RWPE1 (cell line): Measurements from ENCODE around the gene TENT4B.

Experiments
- CTCF ChIA-PET: fragments of 350-600 bp; sonication (Branson Sonifier 250); formaldehyde crosslinking; extraction: SDS; loops from one replicate; lab custom pipeline; 2021; lab: Yijun Ruan, JAX
- POLR2A ChIA-PET: fragments of 400-600 bp; formaldehyde crosslinking; extraction: SDS; loops from one replicate; lab custom pipeline; 2020; ENCODE audit warnings: antibody characterized with exemption; ENCODE audit not compliant: low non-redundant PET; lab: Yijun Ruan, JAX
- DNase-seq: peaks from one replicate; pipeline ENCODE4 v3.0.0; 2012; ENCODE audit warnings: low spot score
- H3K27ac ChIP-seq: fragments of 450-650 bp; 2 replicates; pipeline ENCODE4 v1.5.1; 2017
- TF ChIP-seq, protein P1 (sequence below): fragments of 450-650 bp; conservative IDR thresholded peaks from 2 replicates; pipeline ENCODE4 v1.5.1; 2017; ENCODE audit warnings: low read depth, mild to moderate bottlenecking

TENT4B gene

DNA sequence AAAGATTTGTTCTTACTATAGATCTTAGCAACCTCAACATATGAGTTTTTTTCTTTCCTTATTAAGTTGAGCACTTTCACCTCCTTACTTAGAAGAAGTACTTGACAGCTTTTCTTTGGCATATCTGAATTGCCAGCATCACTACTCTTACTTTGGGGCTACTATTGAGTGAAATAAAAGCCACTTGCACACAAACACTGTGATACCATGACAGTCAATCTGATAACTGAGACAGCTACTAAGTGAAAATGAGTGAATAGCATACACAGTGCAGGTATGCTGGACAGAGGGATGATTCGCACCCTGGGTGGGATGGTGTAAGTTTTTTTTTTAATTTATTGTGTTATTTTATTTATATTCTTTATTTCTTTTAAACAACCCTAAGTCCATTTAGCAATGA lies 13.5 kb upstream of the TENT4B start:
- no peak overlapping the region for H3K27ac ChIP-seq
- CTCF ChIA-PET, result interaction anchor here (1.1 kb wide), 1 partner anchor 11 kb away, joined by 3 read pairs; no protein-coding TSS in a partner anchor
- TF ChIP-seq, protein P1, sequence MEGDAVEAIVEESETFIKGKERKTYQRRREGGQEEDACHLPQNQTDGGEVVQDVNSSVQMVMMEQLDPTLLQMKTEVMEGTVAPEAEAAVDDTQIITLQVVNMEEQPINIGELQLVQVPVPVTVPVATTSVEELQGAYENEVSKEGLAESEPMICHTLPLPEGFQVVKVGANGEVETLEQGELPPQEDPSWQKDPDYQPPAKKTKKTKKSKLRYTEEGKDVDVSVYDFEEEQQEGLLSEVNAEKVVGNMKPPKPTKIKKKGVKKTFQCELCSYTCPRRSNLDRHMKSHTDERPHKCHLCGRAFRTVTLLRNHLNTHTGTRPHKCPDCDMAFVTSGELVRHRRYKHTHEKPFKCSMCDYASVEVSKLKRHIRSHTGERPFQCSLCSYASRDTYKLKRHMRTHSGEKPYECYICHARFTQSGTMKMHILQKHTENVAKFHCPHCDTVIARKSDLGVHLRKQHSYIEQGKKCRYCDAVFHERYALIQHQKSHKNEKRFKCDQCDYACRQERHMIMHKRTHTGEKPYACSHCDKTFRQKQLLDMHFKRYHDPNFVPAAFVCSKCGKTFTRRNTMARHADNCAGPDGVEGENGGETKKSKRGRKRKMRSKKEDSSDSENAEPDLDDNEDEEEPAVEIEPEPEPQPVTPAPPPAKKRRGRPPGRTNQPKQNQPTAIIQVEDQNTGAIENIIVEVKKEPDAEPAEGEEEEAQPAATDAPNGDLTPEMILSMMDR, result no peak
- no peak for DNase-seq
- POLR2A ChIA-PET, result no interaction called here

DNA sequence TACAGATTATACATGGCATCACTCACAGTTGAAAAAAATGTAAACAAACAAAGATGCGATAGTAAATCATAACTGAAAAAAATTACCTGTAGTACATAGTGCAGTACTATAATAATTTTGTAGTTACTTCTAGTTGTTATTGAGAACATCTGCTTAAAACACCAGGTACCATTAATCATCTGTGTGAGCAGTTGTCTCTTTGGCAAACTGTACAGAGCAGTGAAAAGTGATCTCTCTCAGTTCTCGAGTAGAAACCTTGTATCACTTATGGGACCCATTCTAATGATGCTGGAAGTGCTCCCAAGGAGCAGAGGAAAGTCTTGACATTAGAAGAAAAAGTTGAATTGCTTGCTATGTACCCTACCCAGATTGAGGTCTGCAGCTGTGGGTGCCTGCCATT lies 8.9 kb upstream of the TENT4B start:
- ChIA-PET CTCF (interaction anchor here (0.6 kb wide), 1 partner anchor 27 kb away, joined by 3 read pairs; no protein-coding TSS in a partner anchor), POLR2A (no interaction called here)
- no peak for DNase-seq
- no peak overlapping the region for H3K27ac ChIP-seq
- TF ChIP-seq, protein P1, result no peak

DNA sequence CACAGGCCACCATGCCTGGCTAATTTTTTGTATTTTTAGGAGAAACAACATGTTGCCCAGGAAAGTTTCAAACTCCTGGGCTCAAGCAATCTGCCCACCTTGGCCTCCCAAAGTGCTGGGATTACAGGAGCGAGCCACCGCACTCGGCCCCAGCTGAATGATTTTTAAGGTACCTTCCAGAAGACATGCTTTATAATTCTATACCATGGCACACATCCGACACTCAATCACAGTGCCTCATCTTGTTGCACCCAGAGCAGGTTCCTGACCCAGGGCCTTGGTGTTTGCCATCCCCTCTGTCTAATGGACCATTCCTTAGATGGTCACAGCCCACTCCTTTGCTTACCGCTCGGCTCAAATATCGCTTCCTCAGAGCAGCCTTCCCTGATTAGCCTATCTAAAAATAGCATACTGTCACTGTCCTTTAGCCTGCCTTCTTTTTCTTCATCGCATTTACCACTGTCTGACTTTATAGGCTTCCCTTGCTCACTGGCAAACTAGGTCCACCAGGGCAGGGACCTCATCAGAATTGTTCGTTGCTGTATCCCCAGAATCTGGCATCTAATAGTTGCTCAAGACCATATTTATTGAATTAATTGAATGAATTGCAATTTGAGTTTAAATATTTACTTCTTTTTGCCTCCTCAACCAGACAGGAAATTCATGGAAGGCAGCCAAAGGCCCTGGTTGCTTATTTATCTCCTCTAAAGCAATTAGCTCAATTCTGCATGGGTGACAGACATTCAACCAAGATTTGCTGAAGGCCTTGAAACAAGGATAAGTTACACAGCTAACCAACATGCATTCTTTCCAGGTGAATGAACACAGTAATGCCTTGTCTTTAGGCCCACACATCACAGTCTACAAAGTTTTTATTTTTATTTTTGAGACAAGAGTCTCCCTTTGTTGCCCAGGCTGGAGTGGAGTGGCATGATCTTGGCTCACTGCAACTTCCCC lies 6.3 kb upstream of the TENT4B start:
- TF ChIP-seq, protein P1, result no peak
- DNase-seq, result no peak
- ChIA-PET CTCF (no interaction called here), POLR2A (no interaction called here)
- H3K27ac ChIP-seq, result no peak overlapping the region

DNA sequence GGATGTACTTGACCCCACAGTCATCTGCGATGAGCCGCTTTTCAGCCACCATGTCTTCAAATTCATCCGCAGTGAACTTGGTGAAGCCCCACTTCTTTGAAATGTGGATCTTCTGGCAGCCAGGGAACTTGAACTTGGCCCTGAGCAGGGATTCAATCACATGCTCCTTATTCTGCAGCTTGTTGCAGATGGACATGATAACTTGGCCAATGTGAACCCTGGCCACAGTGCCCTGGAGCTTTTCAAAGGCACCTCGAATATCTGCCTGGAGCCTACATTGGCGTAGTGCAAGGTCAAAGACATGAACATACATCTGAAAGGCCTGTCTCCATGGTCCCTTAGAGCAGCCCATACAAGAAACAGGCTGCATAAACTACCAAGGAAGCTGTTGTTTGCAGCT lies 1.8 kb upstream of the TENT4B start:
- TF ChIP-seq, protein P1, result no peak
- no peak for DNase-seq
- ChIA-PET POLR2A (no interaction called here), CTCF (interaction anchor here (1.2 kb wide), 1 partner anchor 56 kb away, joined by 5 read pairs; no protein-coding TSS in a partner anchor)
- no peak overlapping the region for H3K27ac ChIP-seq

DNA sequence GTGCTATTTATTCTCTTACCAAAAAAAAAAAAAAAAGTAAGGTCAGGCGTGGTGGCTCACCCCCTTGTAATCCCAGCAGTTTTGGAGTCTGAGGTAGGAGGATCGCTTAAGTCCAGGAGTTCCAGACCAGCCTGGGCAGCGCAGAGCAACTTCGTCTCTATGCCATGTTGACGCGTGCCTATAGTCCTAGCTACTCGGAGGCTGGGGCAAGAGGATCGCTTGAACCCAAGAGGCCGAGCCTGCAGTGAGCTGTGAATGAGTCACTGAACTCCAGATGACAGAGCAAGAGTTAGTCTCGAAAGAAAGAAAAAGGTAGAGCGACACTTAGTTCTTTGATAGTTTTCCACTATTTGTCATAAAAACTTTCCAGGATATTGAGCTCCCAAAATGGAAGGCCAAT lies 1.4 kb upstream of the TENT4B start:
- H3K27ac ChIP-seq, result peak overlapping the region; percentile 89; the same call in 1 of the 2 replicates
- POLR2A ChIA-PET, result no interaction called here
- DNase-seq, result no peak
- TF ChIP-seq, protein P1, result no peak
- CTCF ChIA-PET, result interaction anchor here (1.2 kb wide), 1 partner anchor 56 kb away, joined by 5 read pairs; no protein-coding TSS in a partner anchor

DNA sequence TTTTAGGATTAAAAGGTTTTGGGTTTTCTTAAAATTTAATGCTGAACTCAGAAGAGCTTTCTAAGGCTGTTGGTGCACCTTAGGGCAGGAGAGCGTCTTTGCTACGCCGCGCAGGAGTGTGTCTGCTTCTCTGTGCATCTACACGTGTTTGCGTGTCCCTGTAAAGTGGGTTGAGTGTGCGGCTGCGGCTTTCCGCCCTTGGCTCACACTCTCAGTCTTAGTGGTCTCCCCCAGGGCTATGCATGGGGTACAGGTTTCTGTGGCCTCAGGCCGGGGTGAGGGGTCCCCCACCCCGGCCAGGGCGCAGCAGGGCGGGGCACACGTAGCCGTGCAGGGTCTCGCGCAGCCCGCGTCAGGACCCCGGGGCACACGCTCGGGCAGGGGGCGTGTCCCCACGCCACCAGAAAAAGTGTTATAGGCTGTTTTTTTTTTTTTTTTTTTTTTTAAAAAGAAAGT lies 727 bp upstream of the TENT4B start:
- peak; percentile 17 for DNase-seq
- CTCF ChIA-PET, result interaction anchor here (0.5 to 1.2 kb wide), 2 partner anchors 55 to 216 kb away, joined by 3 to 5 read pairs; no protein-coding TSS in a partner anchor
- H3K27ac ChIP-seq, result peak overlapping the region; percentile 89
- TF ChIP-seq, protein P1, result no peak
- POLR2A ChIA-PET, result no interaction called here
